Cerebellar cortex (tissue), 1 donor: ENCODE results near the gene EEF2.
"Not testable (repeated sequence)": the region's sequence is repeated elsewhere in the genome, so short reads cannot be mapped to it uniquely, and the experiment has no call there.

ENCODE experiments used
- DNase-seq: peaks from one replicate; pipeline ENCODE4 v3.0.0-alpha.2; 2015; ENCODE audit warnings: low spot score

The EEF2 gene

DNA sequence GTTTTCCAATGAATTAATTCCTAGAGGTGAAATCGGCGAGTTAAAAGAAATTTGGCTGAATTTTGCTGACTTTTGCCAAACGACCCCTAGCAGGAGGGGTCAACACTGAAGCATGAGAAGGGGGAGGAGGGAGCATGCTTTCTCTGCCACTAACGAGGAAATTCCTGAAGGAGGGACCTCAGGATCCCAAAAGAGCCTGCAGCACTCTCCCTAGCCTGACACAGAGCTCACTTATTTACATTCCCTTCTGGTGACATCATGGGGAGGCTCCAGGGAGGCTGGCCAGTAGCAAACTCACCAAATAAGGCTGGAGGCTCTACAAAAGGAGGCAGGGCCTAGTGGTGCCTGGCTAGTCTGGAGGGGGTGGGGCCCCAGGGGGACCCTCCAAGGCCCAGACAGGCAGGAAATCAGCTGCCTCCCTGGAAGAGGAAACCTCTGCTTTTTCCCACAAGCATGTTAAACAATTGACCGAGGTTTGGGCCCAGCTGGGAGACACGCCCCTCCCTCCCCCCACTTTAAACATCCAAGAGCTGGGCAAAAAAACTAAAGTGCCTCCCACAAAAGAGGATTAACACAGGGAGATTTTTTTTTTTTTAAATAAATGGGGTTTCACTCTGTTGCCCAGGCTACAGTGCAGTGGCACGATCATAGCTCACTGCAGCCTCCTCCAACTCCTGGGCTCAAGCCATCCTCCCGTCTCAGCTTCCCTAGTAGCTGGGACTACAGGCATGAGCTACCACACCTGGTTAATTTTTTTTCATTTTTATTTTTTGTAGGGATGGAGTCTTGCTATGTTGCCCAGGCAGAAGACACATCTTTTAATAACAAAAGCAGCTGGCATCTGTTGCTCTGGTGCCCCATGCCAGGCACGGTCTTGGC is 16.5 kb downstream of the EEF2 start:
- DNase-seq, result peak; percentile 83

DNA sequence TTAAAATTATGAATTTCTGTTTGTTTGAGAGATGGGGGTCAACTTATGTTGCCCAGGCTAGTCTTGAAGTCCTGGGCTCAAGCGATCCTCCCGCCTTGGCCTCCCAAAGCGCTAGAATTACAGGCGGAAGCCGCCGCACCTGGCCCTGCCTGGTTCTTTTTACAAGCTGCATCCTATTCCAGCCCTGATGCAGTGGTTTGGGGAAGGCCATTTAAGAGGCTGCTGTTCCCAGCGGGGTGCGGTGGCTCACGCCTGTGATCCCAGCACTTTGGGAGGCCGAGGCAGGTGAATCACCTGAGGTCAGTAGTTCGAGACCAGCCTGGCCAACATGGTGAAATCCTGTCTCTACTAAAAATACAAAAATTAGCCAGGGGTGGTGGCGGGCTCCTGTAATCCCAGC is 17.3 kb downstream of the EEF2 start:
- not testable (repeated sequence) for DNase-seq

- DNase-seq, result no peak
These were observed 18.9 kb downstream of the EEF2 start for GRCh38 chr19:3966051-3967017.

- no peak for DNase-seq
These were observed 20.7 kb downstream of the EEF2 start for GRCh38 chr19:3964256-3965194.

- no peak for DNase-seq
These were observed 21.6 kb downstream of the EEF2 start for GRCh38 chr19:3963458-3964255.

DNA sequence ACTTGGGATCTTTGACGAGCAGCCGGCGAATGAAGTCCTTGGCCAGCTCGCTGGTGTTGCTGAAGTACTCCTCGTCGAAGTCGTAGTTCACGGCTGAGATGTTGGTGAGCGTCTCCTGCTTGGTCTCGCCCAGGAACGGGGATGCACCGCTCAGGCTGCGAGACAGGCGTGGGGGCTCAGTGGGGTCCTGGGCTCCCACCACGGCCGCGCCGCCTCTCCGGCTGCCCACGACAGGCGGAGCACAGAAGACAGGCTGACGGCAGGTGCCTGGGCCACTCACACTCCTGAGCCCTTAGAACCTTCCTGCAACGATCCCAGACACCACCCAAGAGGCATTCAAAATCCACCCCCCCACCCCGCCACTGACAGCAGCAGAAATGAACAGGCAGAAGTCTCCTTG is 24.3 kb downstream of the EEF2 start:
- no peak for DNase-seq

GRCh38 chr19:3959766-3960131 is 25.5 kb downstream of the EEF2 start:
- no peak for DNase-seq

GRCh38 chr19:3958836-3959765 is 26.2 kb downstream of the EEF2 start:
- DNase-seq, result no peak

GRCh38 chr19:3955688-3956087 is 29.6 kb downstream of the EEF2 start:
- DNase-seq, result no peak

GRCh38 chr19:3955276-3955675 is 30.0 kb downstream of the EEF2 start:
- not testable (repeated sequence) for DNase-seq

- no peak for DNase-seq
These were observed 31.2 kb downstream of the EEF2 start for GRCh38 chr19:3954107-3954506.

DNA sequence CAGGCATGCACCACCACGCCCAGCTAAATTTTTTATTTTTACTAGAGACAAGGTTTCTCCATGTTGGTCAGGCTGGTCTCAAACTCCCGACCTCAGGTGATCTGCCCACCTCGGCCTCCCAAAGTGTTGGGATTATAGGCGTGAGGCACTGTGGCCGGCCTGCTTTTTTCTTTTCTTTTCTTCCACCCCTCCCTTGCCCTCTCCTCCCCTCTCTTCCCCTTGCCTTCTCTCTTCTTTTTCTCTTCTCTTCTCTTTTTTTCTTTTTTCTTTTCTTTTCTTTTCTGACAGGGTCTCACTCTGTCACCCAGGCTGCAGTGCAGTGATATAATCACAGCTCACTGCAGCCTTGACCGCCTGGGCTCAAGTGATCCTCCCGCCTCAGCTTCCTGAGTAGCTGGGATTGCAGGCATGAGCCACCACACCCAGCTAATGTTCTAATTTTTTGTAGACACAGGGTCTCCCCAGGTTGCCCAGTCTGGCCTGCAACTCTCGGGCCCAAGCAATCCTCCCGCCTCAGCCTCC is 32.4 kb downstream of the EEF2 start:
- DNase-seq, result not testable (repeated sequence)

DNA sequence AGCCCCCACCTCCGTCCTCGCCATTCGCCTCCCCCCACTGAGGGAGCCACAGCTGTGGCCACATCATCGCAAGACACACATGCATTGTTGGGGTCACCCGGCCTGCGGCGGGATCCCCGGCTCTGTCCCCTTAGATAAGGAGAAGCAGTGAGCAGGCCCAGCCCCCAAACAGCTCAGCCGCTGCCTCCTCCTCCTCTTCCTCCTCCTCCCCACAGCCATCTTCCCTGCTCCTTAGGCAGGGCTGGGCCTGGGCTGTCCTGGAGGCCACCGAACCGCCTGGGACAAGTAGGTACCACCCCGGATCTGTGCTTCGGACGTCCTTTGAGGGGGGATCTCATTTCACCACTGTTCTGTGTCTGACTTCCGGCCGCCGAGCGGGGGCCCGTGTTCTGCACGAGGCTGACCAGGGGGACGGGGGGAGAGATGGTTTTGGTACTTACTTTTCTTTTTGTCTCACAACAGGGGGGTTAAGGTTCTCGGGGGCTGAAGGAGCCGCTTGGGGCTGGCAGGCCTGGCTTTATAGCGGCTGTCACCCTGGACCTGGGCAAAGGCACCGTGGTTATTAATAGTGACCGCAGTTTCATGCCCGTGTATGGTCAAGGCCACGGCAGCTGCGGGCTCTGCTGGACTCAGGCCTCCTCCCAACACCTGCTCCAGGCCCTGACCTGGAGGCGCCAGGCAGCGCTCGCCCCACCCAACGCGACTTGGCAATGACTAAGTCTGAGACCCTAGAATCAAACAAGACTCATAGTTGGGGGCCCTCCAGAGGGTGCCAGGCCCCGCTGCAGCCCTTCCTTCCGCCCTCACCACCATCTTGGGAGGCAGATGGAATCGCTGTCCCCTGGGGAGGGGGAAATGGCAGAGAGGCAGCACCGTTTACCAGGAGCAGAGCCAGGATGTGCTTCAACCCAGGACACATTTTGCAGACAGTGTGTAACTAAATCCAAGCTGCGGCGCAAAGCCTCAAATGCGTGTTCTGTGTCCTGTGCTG is 34.1 kb downstream of the EEF2 start:
- peak; percentile 79 for DNase-seq

GRCh38 chr19:3949997-3950859 is 35.0 kb downstream of the EEF2 start:
- no peak for DNase-seq

- no peak for DNase-seq
These were observed 36.0 kb downstream of the EEF2 start for GRCh38 chr19:3949294-3949693.

DNA sequence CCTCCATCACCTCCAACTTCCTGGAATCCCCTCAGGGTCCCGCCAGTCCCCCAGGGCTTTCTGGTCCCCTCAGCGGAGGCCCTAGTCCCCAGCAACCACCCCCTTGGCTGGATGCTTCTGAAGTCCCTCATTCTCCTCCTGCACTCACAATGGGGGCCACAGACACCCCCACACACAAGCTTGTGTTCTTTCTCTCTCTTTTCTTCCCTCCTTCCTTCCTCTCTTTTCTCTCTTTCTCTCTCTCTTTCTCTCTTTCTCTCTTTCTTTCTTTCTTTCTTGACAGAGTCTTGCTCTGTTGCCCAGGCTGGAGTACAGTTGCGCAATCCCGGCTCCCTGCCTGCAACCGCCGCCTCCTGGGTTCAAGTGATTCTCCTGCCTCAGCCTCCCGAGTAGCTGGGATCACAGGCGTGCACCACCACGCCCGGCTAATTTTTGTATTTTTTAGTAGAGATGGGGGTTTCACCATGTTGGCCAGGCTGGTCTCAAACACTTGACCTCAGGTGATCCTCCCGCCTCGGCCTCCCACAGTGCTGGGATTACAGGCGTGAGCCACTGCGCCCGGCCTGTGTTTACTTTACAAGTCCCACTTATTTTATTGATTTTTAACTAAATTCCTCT is 37.8 kb downstream of the EEF2 start:
- not testable (repeated sequence) for DNase-seq

GRCh38 chr19:3945838-3946237 is 39.4 kb downstream of the EEF2 start:
- no peak for DNase-seq
